ENCODE data around the gene RPS3. TPM values are rescaled to one million over a fixed set of nuclear protein-coding genes. Genes with fewer than 3 reads are reported as not detected.

RPS3 gene
- total RNA-seq, 1 donor from 2014 or later: 511 TPM

DNA sequence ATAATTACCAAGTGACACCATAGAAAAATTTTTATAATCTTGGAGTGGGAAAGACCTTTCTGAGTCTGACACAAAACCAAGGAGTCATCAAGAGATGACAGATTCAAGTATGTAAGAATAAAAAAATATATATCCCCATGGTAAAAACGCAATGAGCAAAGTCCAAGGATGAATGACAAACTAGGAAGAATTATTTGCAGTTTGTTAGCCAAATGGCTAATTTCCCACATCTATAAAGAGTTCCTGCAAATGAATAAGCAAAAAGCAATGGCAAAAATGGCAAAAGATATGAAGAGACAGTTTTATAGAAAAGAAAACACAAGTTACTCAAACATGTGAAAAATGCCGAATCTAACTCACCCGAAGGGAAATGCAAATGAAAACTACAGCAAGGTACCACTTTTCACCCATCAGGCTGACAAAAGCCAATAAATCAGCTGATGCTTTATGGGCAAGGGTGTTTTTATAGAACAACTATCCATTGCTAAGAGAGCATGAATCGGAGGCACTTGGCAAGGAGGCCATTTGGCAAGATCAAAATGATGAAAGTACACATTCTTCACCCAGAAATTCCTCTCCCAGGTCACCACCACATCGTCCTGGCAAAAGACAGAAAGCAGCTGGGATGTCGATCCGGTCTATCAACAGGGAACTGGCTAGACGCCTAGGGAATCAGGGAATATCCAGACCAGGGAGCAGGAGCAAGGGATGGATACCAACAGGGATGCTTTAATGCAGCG is 54.8 kb downstream of the RPS3 start:
- intact Hi-C loops (cut with DNase I): no loop called here
- TF ChIP-seq, protein P1, sequence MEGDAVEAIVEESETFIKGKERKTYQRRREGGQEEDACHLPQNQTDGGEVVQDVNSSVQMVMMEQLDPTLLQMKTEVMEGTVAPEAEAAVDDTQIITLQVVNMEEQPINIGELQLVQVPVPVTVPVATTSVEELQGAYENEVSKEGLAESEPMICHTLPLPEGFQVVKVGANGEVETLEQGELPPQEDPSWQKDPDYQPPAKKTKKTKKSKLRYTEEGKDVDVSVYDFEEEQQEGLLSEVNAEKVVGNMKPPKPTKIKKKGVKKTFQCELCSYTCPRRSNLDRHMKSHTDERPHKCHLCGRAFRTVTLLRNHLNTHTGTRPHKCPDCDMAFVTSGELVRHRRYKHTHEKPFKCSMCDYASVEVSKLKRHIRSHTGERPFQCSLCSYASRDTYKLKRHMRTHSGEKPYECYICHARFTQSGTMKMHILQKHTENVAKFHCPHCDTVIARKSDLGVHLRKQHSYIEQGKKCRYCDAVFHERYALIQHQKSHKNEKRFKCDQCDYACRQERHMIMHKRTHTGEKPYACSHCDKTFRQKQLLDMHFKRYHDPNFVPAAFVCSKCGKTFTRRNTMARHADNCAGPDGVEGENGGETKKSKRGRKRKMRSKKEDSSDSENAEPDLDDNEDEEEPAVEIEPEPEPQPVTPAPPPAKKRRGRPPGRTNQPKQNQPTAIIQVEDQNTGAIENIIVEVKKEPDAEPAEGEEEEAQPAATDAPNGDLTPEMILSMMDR (IDR thresholded peaks at IDR 0.05): no peak
- H3K4me3 ChIP-seq: no peak overlapping the region
- no peaks in the 10 kb centered on the region for H3K9me3 ChIP-seq
- peaks cover 0 to 5% of the 10 kb centered on the region in 2 donors for H3K4me1 ChIP-seq
- DNase-seq (ENCODE audit: low spot score in 2 of 2): no peak
- H3K36me3 ChIP-seq: no peaks in the 10 kb centered on the region
- no peaks in the 10 kb centered on the region for H3K27me3 ChIP-seq
- H3K27ac ChIP-seq: no peak overlapping the region

DNA sequence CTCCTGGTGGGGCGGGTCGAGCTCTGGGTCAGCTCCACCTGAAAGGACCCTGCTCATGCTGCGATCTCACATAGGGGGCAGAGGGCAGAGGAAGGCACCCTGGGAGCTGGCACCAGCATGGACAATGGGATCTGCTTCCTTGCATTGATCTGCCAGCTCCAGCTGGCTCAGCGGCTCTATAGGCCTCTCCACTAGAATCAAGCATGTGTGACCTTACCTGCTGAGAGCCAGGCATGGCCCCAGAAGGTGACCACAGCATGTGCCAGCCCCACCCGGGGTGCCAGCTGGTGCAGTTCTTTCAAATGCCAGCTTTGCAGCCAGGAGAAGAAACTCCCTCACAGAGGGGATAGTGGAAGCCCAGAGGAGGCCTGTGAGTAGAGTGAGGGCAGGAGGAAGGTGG is 55.7 kb downstream of the RPS3 start:
- intact Hi-C loops (cut with DNase I): loop anchor here (5.0 kb wide), 1 partner anchor 37 kb away; no protein-coding TSS in a partner anchor
- H3K27me3 ChIP-seq: no peaks in the 10 kb centered on the region

More for the DNA sequence above, 55.7 kb downstream of the RPS3 start:
- DNase-seq (ENCODE audit: low spot score in 2 of 2): no peak
- no peaks in the 10 kb centered on the region for H3K36me3 ChIP-seq
- no peaks in the 10 kb centered on the region for H3K9me3 ChIP-seq
- H3K27ac ChIP-seq: no peak overlapping the region
- TF ChIP-seq, protein P1 (IDR thresholded peaks at IDR 0.05): no peak
- peaks cover 0 to 5% of the 10 kb centered on the region in 2 donors for H3K4me1 ChIP-seq
- H3K4me3 ChIP-seq: no peak overlapping the region

Other genes with a start within 250 kb of the RPS3 start
- gene SLCO2B1, start 248.4 kb upstream of the RPS3 start, total RNA-seq: 403 TPM
- gene TPBGL, start 158.7 kb upstream of the RPS3 start, total RNA-seq: not detected
- gene ARRB1, start 47.9 kb upstream of the RPS3 start, total RNA-seq: 78.2 TPM
- gene KLHL35, start 33.7 kb downstream of the RPS3 start, total RNA-seq: not detected
- 64.6 TPM for gene GDPD5, start 126.4 kb downstream of the RPS3 start, total RNA-seq
- 1,290 TPM for gene SERPINH1, start 162.7 kb downstream of the RPS3 start, total RNA-seq

Measured in ascending aorta (tissue), 2 donors.